Cardiac fibroblast (primary cell): ENCODE results near the gene PTPN13.

Experiments used
- DNase-seq, 2 donors: peaks; one replicate each; pipeline versions ENCODE4 v3.0.0 to v3.0.0-alpha.2; 2010; ENCODE audit warnings: low read depth in 2 of 2
- H3K4me3 ChIP-seq, 2 donors: replicated peaks in 1 of 2; 1 replicate in 1 of 2; 2 replicates in 1 of 2; pipeline ENCODE4 v1.5.1; 2011; ENCODE audit warnings: low read depth in 2 of 2, low read length in 2 of 2, mild to moderate bottlenecking in 2 of 2, moderate library complexity in 1 of 2
- TF ChIP-seq, protein P1 (sequence below): IDR thresholded peaks from one replicate; pipeline ENCODE4 v1.5.1; 2011; ENCODE audit warnings: low read depth, mild to moderate bottlenecking, low read length, inconsistent platforms

The PTPN13 gene

DNA sequence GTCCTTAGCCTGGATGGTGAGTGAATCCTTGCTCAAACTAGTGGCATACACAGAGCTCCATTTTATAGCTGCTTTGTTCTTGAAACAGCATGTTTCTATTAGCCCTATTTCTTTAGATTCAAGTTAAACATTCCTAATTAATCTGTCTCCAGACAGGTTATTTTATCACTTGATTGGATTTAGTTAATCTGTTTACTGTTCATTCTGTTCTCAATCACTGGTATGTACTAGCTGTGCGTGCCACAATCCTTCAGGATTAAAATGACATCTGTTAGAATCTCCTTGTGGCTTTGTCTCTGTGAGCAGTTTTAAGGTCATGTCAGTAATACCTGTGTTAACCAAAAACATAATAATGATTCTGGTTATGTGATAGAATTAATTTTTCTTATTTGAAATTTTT lies 36.5 kb downstream of the PTPN13 start:
- no peak overlapping the region for H3K4me3 ChIP-seq
- TF ChIP-seq, protein P1, sequence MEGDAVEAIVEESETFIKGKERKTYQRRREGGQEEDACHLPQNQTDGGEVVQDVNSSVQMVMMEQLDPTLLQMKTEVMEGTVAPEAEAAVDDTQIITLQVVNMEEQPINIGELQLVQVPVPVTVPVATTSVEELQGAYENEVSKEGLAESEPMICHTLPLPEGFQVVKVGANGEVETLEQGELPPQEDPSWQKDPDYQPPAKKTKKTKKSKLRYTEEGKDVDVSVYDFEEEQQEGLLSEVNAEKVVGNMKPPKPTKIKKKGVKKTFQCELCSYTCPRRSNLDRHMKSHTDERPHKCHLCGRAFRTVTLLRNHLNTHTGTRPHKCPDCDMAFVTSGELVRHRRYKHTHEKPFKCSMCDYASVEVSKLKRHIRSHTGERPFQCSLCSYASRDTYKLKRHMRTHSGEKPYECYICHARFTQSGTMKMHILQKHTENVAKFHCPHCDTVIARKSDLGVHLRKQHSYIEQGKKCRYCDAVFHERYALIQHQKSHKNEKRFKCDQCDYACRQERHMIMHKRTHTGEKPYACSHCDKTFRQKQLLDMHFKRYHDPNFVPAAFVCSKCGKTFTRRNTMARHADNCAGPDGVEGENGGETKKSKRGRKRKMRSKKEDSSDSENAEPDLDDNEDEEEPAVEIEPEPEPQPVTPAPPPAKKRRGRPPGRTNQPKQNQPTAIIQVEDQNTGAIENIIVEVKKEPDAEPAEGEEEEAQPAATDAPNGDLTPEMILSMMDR: no peak
- no peak for DNase-seq

DNA sequence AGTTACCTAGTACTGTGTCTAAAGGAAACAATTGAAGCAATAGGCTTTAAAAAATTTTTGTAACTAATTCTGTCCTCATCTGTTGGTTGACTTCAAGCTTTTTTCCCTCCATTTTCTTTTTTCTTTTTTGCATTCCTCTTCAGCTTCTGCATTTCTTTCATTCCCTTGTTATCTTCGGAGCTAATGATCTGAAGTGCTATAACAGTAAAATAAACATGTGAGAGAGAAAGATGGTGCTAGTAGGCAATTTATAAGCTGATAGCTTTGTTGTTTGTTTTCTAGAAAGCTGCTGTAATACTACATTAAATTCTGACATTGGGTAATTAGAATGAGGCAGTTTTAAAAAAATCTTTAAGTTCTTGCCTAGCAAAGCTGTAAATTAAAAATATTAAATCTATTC lies 37.1 kb downstream of the PTPN13 start:
- TF ChIP-seq, protein P1: no peak
- no peak overlapping the region for H3K4me3 ChIP-seq
- DNase-seq: no peak

DNA sequence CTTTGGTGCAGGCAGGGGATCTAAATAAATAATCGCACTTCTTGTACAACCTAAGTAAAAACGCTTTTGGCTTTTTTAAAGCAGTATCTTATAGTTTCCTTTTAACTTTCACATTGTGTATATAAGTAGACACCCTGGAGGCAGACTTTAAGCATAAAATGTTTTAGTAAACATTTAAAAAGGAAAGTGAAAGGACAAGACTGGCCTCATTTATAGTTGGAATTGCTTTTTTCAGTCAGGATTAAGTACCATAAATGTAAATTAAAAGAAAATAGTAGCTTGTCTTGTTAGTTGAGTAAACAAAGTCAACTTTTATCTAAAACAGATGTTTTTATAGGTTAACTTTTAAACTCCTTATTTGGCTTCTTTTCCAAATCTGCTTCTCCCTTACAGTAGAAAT lies 39.7 kb downstream of the PTPN13 start:
- no peak for DNase-seq
- H3K4me3 ChIP-seq: no peak overlapping the region
- TF ChIP-seq, protein P1: no peak

DNA sequence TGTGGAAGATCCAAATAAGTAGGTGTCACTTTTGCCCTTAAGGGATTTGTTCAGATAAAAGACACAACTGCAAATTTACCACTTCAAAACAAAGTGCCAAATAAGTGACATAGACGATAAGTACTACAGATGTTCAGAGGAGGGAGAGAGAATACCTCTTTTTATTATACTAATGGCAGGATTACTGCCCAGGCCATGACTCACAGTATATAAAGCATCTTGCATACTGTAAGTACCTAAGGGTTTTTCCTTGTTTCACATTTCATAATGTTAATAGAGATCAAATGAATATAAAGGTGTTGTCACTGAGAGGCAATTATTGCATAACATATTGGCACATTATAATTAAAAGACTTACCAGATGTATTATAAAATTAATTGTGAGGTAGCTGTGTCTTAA lies 46.4 kb downstream of the PTPN13 start:
- TF ChIP-seq, protein P1: no peak
- DNase-seq: peak; percentile 5 to 33
- H3K4me3 ChIP-seq: no peak overlapping the region

DNA sequence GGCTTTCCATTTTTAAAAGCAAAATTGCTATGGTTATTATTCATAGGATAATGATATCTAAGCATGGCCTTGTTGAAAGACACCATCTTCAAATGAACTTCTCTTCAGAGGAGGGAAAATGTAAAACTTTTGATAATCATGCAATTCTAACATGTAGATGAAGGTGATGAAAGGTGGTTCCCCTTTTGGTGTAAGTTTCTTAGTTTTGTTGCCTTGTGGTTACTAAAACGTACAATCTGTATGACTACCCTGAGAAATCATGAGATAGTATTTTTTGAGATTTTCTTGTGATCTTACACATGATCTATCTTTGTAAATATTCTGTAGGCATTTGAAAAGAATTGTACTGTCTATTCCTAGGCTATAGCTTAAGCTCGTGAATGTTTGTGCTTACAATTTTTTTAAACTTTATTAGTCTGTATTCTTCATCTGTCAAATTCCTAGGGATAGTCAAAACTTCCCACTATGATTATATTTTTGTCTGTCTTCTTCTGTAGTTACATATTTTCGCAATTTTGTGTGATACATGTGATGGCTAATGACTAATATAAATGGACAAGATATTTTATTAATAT lies 47.5 kb downstream of the PTPN13 start:
- DNase-seq: no peak
- no peak overlapping the region for H3K4me3 ChIP-seq
- TF ChIP-seq, protein P1: no peak

DNA sequence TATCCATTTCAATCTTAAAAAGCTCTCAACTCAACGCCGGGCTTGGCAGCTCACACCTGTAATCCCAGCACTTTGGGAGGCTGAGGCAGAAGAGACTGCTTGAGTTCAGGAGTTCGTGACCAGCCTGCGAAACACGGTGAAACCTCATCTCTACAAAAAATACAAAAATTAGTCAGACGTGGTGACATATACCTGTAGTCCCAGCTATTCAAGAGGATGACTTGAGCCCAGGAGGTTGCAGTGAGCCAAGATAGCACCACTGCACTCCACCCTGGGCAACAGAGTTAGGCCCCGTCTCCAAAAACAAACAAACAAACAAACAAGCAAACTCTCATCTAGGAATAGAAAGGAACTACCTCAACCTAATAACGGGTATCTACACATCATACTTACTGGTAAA lies 50.8 kb downstream of the PTPN13 start:
- no peak for DNase-seq
- H3K4me3 ChIP-seq: no peak overlapping the region
- TF ChIP-seq, protein P1: no peak

DNA sequence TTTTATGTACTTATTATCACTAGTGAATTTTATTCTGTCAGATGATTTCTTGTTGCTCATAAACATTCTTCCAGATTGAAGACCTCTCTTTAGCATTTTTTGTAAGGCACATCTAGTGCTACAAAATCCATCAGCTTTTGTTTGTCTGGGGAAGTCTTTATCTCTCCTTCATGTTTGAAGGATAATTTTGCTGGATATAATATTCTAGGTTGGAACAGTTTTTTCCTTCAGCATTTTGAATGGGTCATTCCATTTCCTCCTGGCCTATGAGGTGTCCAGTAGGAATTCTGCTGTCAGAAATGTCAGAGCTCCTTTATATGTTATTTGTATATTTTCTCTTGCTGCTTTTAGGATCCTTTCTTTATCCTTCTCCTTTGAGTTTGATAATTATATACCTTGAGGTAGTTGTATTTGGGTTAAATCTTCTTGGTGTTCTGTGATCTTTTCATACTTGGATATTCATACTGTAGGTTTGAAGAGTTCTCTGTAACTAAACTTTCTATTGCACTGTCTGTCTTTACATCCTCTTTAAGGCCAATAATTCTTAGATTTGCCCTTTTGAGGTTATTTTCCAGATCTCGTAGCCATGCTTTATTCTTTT lies 58.3 kb downstream of the PTPN13 start:
- H3K4me3 ChIP-seq: no peak overlapping the region
- TF ChIP-seq, protein P1: no peak
- no peak for DNase-seq
